ENCODE data around the gene SHOC2.

DNA sequence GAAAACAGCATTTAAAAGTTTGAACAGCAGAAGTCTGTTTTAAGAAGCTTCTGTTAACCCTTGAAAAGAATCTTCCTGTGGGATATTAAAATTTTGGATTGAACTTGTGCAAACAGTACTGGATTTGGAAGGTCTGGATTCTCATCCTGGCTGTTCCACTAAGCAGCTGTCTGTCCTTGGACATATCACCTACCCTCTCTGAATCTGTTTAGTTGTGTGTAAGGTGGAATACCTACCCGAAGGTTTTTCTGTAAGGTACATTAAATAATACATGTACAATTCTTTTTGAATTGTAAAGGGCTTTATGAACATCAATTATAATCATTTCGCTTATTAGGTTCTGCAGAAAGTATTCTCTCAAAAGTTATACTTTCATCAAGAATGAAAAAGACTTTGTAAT is 45.5 kb upstream of the SHOC2 start:
- TF ChIP-seq, protein P1, sequence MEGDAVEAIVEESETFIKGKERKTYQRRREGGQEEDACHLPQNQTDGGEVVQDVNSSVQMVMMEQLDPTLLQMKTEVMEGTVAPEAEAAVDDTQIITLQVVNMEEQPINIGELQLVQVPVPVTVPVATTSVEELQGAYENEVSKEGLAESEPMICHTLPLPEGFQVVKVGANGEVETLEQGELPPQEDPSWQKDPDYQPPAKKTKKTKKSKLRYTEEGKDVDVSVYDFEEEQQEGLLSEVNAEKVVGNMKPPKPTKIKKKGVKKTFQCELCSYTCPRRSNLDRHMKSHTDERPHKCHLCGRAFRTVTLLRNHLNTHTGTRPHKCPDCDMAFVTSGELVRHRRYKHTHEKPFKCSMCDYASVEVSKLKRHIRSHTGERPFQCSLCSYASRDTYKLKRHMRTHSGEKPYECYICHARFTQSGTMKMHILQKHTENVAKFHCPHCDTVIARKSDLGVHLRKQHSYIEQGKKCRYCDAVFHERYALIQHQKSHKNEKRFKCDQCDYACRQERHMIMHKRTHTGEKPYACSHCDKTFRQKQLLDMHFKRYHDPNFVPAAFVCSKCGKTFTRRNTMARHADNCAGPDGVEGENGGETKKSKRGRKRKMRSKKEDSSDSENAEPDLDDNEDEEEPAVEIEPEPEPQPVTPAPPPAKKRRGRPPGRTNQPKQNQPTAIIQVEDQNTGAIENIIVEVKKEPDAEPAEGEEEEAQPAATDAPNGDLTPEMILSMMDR (conservative IDR thresholded peaks at IDR 0.05 in 1 of 2, IDR thresholded peaks at IDR 0.05 in 1 of 2; ENCODE audit: low read depth in 1 of 2, low read length in 2 of 2) = no peak
- no peak for TF ChIP-seq EZH2 (IDR thresholded peaks at IDR 0.05; ENCODE audit: low read length, missing control alignments)
